GM12864 (cell line): ENCODE measurements around the gene TRPM3.

Experiments
- DNase-seq: peaks from one replicate; pipeline ENCODE4 v3.0.0-alpha.2; 2011; ENCODE audit warnings: low read depth
- H3K4me3 ChIP-seq: 2 replicates; pipeline ENCODE4 v1.5.1; 2011; ENCODE audit warnings: mild to moderate bottlenecking, low read depth, low read length, control low read depth
- TF ChIP-seq, protein P1 (sequence below): IDR thresholded peaks from 2 replicates; pipeline ENCODE4 v1.5.1; 2011; ENCODE audit warnings: low read depth, mild to moderate bottlenecking, moderate library complexity, low read length, control low read depth, inconsistent platforms; ENCODE audit errors: missing control alignments

TRPM3 gene

GRCh38 chr9:71079451-71079850 is 42.0 kb downstream of the TRPM3 start:
- TF ChIP-seq, protein P1, sequence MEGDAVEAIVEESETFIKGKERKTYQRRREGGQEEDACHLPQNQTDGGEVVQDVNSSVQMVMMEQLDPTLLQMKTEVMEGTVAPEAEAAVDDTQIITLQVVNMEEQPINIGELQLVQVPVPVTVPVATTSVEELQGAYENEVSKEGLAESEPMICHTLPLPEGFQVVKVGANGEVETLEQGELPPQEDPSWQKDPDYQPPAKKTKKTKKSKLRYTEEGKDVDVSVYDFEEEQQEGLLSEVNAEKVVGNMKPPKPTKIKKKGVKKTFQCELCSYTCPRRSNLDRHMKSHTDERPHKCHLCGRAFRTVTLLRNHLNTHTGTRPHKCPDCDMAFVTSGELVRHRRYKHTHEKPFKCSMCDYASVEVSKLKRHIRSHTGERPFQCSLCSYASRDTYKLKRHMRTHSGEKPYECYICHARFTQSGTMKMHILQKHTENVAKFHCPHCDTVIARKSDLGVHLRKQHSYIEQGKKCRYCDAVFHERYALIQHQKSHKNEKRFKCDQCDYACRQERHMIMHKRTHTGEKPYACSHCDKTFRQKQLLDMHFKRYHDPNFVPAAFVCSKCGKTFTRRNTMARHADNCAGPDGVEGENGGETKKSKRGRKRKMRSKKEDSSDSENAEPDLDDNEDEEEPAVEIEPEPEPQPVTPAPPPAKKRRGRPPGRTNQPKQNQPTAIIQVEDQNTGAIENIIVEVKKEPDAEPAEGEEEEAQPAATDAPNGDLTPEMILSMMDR, result no peak
- DNase-seq, result no peak
- H3K4me3 ChIP-seq, result no peak overlapping the region

- no peak for DNase-seq
- H3K4me3 ChIP-seq, result no peak overlapping the region
- TF ChIP-seq, protein P1, result no peak
Measured at GRCh38 chr9:71076096-71076495, 45.3 kb downstream of the TRPM3 start.

- DNase-seq, result no peak
- no peak overlapping the region for H3K4me3 ChIP-seq
- TF ChIP-seq, protein P1, result no peak
Measured at GRCh38 chr9:71073494-71073893, 47.9 kb downstream of the TRPM3 start.

- H3K4me3 ChIP-seq, result no peak overlapping the region
- DNase-seq, result no peak
- TF ChIP-seq, protein P1, result no peak
Measured at GRCh38 chr9:71072587-71072986, 48.8 kb downstream of the TRPM3 start.

DNA sequence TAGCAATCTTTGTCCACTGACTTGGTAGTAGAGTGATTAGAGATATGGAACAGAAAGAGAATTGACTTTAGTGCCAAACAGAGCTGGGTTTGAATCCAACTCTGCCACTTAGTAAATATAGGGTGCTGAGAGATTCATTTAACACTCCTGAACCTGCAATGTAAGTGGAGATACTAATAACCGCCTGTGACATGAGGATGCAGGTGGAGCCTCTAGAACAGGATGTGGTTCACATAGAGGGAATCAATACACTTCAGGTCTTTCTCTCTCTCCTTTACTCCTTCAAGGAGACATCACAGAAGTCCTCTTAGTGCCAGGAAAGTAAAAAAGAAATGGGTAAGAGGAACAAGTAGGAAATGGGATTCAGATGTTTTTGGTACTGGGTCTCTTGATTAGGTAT is 49.8 kb downstream of the TRPM3 start:
- TF ChIP-seq, protein P1, result no peak
- no peak for DNase-seq
- no peak overlapping the region for H3K4me3 ChIP-seq

- H3K4me3 ChIP-seq, result no peak overlapping the region
- TF ChIP-seq, protein P1, result no peak
- no peak for DNase-seq
Measured at GRCh38 chr9:71058660-71059059, 62.8 kb downstream of the TRPM3 start.

DNA sequence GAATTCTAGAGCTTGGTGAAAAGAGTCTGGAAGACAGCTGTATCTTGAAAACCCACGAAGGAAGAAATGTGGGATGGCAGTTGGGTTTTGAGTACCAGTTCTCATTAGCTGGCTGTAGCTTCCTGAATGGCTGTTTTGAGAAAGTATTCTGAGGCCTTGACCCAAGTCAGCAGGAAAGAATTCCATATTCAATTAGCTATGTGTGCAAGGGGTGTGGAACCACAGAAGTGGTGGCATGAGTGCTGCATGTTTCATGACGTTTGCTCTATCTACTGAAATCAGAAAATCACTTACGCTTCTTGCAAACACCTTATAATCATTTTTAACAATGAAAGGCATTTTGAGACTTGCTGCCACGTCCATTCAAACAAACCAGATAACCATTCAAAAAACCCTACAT is 69.1 kb downstream of the TRPM3 start:
- no peak overlapping the region for H3K4me3 ChIP-seq
- TF ChIP-seq, protein P1, result no peak
- DNase-seq, result no peak
